GM13976 (cell line): ENCODE data around the gene PARVB.

Experiments used
- DNase-seq: peaks from one replicate; pipeline ENCODE4 v3.0.0; 2012; ENCODE audit warnings: low spot score
- CTCF ChIP-seq: IDR thresholded peaks from 2 replicates; pipeline ENCODE4 v1.5.1; 2012; ENCODE audit warnings: borderline replicate concordance, mild to moderate bottlenecking; ENCODE audit not compliant: insufficient read depth; ENCODE audit errors: extremely low read depth, missing control alignments, control extremely low read depth
- in situ Hi-C: fragments of 300-500 bp; cut with MboI; formaldehyde crosslinking; loops from one replicate; pipeline ENCODE4 v1.12.0; 2022; ENCODE audit warnings: low sequenced_read_pairs, mixed read lengths, inconsistent platforms; ENCODE audit not compliant: unreplicated experiment

The PARVB gene

GRCh38 chr22:44030702-44031082 is 6.6 kb downstream of the PARVB start:
- in situ Hi-C loops, result no loop called here
- DNase-seq, result no peak
- no peak for TF ChIP-seq CTCF

- no peak for TF ChIP-seq CTCF
- DNase-seq, result no peak
- in situ Hi-C loops, result no loop called here
Measured at GRCh38 chr22:44031158-44031952, 7.3 kb downstream of the PARVB start.

GRCh38 chr22:44032126-44032730 is 8.1 kb downstream of the PARVB start:
- no peak for TF ChIP-seq CTCF
- in situ Hi-C loops, result no loop called here
- no peak for DNase-seq

GRCh38 chr22:44033287-44033686 is 9.2 kb downstream of the PARVB start:
- TF ChIP-seq CTCF, result no peak
- DNase-seq, result no peak
- in situ Hi-C loops, result no loop called here

GRCh38 chr22:44033694-44034093 is 9.6 kb downstream of the PARVB start:
- no peak for TF ChIP-seq CTCF
- DNase-seq, result no peak
- in situ Hi-C loops, result no loop called here

GRCh38 chr22:44037519-44038375 is 13.6 kb downstream of the PARVB start:
- no peak for DNase-seq
- in situ Hi-C loops, result no loop called here

More at GRCh38 chr22:44037519-44038375, 13.6 kb downstream of the PARVB start:
- no peak for TF ChIP-seq CTCF
